GM12873 (cell line): Measurements from ENCODE around the gene PAQR9.

Source experiments
- TF ChIP-seq, protein P1 (sequence below): IDR thresholded peaks from 2 replicates; pipeline ENCODE4 v1.5.1; 2012; ENCODE audit warnings: low read depth, mild to moderate bottlenecking, moderate library complexity, low read length, control low read depth; ENCODE audit not compliant: insufficient read depth; ENCODE audit errors: missing control alignments

PAQR9 gene

DNA sequence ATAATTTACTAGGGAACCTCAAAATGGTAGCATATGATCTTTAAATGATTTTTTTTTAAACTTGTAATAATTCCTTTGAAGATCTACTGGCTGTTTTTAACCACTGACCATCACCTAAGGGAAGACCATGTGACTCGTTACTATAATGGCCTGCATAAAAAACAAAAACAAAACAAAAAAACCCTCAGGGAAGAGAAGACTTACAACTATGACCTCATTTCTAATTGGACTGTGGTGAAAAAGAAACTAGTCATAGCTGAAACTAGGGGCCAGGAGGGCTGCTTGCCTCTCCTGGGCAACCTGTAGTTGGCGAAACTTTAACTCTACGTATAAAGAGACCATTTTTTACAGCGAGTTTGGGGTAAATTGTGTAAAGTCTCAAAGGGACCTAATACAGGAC, 23.0 kb downstream of the PAQR9 start:
- TF ChIP-seq, protein P1, sequence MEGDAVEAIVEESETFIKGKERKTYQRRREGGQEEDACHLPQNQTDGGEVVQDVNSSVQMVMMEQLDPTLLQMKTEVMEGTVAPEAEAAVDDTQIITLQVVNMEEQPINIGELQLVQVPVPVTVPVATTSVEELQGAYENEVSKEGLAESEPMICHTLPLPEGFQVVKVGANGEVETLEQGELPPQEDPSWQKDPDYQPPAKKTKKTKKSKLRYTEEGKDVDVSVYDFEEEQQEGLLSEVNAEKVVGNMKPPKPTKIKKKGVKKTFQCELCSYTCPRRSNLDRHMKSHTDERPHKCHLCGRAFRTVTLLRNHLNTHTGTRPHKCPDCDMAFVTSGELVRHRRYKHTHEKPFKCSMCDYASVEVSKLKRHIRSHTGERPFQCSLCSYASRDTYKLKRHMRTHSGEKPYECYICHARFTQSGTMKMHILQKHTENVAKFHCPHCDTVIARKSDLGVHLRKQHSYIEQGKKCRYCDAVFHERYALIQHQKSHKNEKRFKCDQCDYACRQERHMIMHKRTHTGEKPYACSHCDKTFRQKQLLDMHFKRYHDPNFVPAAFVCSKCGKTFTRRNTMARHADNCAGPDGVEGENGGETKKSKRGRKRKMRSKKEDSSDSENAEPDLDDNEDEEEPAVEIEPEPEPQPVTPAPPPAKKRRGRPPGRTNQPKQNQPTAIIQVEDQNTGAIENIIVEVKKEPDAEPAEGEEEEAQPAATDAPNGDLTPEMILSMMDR: no peak

GRCh38 chr3:142940000-142940399, 23.5 kb downstream of the PAQR9 start:
- TF ChIP-seq, protein P1: no peak

GRCh38 chr3:142935963-142936362, 27.5 kb downstream of the PAQR9 start:
- TF ChIP-seq, protein P1: no peak

DNA sequence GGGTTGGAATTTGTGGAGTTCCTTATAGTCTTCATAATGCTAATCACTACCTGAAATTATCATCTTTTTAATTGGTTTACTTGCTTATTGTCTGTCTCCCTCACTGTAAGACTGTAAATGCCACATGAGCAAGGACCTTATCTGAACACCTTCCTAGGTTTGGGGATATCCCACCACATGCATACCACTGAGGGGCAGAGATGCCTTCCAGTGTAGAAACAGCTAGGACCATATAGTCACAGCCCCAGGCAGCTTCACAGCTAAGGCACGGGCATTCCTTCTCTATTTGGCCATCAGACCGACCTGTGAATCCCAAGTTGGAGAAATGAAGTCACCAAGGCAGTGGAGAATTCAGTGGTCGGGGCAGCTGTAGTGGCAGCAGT, 28.6 kb downstream of the PAQR9 start:
- TF ChIP-seq, protein P1: no peak

- TF ChIP-seq, protein P1: no peak
Observed at GRCh38 chr3:142934128-142934886, 29.2 kb downstream of the PAQR9 start.

- TF ChIP-seq, protein P1: peak; percentile 58
Observed at GRCh38 chr3:142931222-142931621, 32.3 kb downstream of the PAQR9 start.

GRCh38 chr3:142930463-142930862, 33.0 kb downstream of the PAQR9 start:
- TF ChIP-seq, protein P1: no peak

- TF ChIP-seq, protein P1: no peak
Observed at GRCh38 chr3:142929890-142930289, 33.6 kb downstream of the PAQR9 start.
